GM12875 (cell line): ENCODE results near the gene AARS2.
A peak's percentile ranks its signal among the peaks of the same experiment; 100 is the strongest.

Experiments used
- H3K4me3 ChIP-seq: one replicate; pipeline ENCODE4 v1.5.1; 2011; ENCODE audit warnings: low read depth, low read length, control low read depth
- CTCF ChIP-seq: IDR thresholded peaks from 2 replicates; pipeline ENCODE4 v1.5.1; 2011; ENCODE audit warnings: low read depth, mild to moderate bottlenecking, control low read depth, inconsistent platforms, low read length, moderate library complexity, borderline replicate concordance; ENCODE audit not compliant: insufficient read depth

Gene AARS2

DNA sequence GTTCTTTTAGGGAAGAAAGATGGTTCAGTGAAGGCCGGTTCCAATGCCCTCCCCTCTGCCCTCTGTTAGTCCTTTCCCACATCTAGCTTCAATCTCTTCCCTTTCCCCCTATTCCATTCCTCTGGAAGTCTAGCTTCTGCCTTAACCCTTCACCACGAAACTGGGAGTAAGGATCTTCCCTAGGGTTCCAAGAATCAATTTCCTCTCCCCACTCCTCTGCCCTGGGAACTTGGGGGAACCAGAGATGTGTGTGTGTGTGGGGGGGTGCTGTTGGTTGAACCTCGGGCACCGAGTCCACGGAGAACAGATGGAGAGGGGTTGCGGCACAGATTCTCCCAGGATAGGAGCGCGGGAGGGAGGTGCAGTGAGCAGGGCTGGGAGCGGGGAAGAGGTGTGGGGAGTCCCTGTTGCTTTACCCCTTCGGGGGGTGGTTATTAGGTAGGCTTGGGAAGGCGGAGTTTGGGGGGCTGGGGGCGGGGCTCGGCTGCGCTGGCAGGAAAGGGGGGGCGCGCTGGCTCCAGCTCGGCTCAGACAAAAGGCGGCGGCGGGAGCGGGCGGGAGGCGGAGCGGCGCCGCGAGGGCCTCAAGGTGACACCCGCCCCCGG lies 43.1 kb downstream of the AARS2 start, which contains the start of gene TMEM151B:
Gene TMEM151B, plus strand, starts transcription at position 530 of the 605 bp plus-strand sequence. CDS start 293 bp downstream, outside the sequence.
- H3K4me3 ChIP-seq, result no peak within 1 kb of the TSS

DNA sequence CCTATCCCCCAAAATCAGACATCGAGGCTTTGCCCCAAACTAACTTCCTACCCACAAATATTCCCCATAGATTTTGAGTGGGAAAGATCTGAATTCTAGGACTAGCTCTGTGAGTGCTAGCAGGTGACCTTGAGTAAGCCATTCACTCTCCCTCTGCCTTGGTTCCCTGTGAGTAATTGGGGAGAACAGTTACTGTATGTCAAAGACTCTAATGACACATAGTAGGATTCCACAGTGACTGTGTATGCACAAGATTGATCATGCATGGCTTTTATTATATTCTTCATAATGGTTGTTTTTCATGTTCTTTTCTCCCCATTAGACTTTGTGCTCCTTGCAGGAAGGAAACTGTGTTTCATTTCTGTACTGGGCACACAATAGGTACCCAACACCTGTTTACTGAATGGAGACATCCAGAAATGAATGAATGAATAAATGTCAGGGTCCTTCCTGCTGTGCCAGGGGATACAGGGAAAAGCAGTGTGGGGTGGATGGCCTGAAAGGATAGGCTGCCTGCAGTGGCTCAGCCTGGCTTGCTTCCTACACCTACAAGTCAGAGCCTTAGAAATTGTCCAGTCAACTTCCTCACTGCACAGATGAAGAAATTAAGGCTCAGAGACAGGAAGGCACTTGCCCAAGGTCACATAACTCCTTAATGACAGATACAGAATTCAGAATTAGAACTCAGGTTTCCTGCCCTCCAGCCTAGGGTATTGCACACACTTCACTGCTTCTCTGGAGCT lies 43.8 kb downstream of the AARS2 start:
- H3K4me3 ChIP-seq, result no peak overlapping the region
- TF ChIP-seq CTCF, result no peak

More for the DNA sequence above, 43.1 kb downstream of the AARS2 start, which contains the start of gene TMEM151B:
- TF ChIP-seq CTCF, result no peak

GRCh38 chr6:44268095-44268628 lies 45.0 kb downstream of the AARS2 start:
- TF ChIP-seq CTCF, result peak; percentile 91
- H3K4me3 ChIP-seq, result no peak overlapping the region

GRCh38 chr6:44267252-44267651 lies 45.9 kb downstream of the AARS2 start:
- no peak overlapping the region for H3K4me3 ChIP-seq
- TF ChIP-seq CTCF, result no peak

- no peak for TF ChIP-seq CTCF
- H3K4me3 ChIP-seq, result no peak overlapping the region
These were observed 46.8 kb downstream of the AARS2 start for GRCh38 chr6:44266347-44266746.

GRCh38 chr6:44265722-44266233 lies 47.4 kb downstream of the AARS2 start:
- H3K4me3 ChIP-seq, result no peak overlapping the region
- TF ChIP-seq CTCF, result no peak
